PFSK-1 (cell line): Measurements from ENCODE around the gene KIF7.

Experiments used
- FOXP2 ChIP-seq: optimal IDR thresholded peaks from 2 replicates; pipeline ENCODE3; 2011; ENCODE audit warnings: borderline replicate concordance, control low read depth, inconsistent platforms; ENCODE audit not compliant: insufficient read depth; ENCODE audit errors: extremely low read length, extremely low read depth
- POLR2AphosphoS5 ChIP-seq: IDR thresholded peaks from 2 replicates; pipeline ENCODE4 v1.6.1; 2012; ENCODE audit warnings: low read depth, mild to moderate bottlenecking, control low read depth, low read length, moderate library complexity
- SIN3A ChIP-seq: IDR thresholded peaks from 2 replicates; pipeline ENCODE4 v1.6.1; 2012; ENCODE audit warnings: mild to moderate bottlenecking, low read length, moderate library complexity, borderline replicate concordance; ENCODE audit not compliant: insufficient read depth
- TAF1 ChIP-seq: IDR thresholded peaks from 2 replicates; pipeline ENCODE4 v1.6.1; 2012; ENCODE audit warnings: low read length, control low read depth, borderline replicate concordance; ENCODE audit not compliant: insufficient read depth
- TF ChIP-seq, protein P1 (sequence below), 2 experiments: IDR thresholded peaks; 2 replicates each; pipeline versions ENCODE4 v1.6.1 to v1.8.0; 2011 to 2012; ENCODE audit warnings: low read depth in 2 of 2, low read length in 2 of 2, control low read depth in 1 of 2, inconsistent platforms in 1 of 2, mild to moderate bottlenecking in 1 of 2, moderate library complexity in 1 of 2; ENCODE audit not compliant: insufficient read depth in 1 of 2

KIF7 gene

DNA sequence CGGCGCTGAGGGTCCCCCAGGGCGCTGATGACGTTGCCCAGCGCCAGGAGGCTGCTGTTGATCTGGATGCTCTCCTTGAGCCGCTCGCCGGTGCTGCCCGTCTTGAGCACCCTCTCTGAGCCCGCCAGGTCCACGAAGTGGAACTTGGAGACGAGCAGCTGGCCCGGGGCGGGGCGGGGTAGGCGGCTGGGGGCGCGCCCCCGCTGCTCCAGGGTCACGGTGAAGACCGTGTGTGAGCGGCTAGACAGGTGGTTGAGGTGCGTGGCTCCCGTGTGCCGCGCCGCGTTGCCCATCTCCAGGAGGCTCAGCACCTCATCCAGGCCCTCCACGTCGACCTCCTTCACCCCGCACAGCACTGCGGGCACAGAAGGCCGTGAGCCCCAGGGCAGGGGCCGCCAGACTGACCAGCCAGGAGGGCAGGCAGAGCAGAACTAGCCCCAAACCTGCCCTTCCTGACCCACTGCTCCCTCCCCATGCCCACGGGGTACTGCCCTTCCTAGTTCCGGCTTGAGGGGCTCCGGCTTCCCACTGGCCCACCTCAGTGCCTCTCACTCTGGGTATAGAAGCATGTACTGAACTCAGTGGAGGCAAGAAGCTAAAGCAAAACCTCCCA, 6.1 kb downstream of the KIF7 start:
- TF ChIP-seq TAF1: no peak
- no peak for TF ChIP-seq SIN3A
- TF ChIP-seq, protein P1, sequence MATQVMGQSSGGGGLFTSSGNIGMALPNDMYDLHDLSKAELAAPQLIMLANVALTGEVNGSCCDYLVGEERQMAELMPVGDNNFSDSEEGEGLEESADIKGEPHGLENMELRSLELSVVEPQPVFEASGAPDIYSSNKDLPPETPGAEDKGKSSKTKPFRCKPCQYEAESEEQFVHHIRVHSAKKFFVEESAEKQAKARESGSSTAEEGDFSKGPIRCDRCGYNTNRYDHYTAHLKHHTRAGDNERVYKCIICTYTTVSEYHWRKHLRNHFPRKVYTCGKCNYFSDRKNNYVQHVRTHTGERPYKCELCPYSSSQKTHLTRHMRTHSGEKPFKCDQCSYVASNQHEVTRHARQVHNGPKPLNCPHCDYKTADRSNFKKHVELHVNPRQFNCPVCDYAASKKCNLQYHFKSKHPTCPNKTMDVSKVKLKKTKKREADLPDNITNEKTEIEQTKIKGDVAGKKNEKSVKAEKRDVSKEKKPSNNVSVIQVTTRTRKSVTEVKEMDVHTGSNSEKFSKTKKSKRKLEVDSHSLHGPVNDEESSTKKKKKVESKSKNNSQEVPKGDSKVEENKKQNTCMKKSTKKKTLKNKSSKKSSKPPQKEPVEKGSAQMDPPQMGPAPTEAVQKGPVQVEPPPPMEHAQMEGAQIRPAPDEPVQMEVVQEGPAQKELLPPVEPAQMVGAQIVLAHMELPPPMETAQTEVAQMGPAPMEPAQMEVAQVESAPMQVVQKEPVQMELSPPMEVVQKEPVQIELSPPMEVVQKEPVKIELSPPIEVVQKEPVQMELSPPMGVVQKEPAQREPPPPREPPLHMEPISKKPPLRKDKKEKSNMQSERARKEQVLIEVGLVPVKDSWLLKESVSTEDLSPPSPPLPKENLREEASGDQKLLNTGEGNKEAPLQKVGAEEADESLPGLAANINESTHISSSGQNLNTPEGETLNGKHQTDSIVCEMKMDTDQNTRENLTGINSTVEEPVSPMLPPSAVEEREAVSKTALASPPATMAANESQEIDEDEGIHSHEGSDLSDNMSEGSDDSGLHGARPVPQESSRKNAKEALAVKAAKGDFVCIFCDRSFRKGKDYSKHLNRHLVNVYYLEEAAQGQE (IDR thresholded peaks at IDR 0.05; ENCODE audit: insufficient read depth in 1 of 2, low read depth in 2 of 2, low read length in 2 of 2): no peak
- no peak for TF ChIP-seq FOXP2
- TF ChIP-seq POLR2AphosphoS5: no peak

DNA sequence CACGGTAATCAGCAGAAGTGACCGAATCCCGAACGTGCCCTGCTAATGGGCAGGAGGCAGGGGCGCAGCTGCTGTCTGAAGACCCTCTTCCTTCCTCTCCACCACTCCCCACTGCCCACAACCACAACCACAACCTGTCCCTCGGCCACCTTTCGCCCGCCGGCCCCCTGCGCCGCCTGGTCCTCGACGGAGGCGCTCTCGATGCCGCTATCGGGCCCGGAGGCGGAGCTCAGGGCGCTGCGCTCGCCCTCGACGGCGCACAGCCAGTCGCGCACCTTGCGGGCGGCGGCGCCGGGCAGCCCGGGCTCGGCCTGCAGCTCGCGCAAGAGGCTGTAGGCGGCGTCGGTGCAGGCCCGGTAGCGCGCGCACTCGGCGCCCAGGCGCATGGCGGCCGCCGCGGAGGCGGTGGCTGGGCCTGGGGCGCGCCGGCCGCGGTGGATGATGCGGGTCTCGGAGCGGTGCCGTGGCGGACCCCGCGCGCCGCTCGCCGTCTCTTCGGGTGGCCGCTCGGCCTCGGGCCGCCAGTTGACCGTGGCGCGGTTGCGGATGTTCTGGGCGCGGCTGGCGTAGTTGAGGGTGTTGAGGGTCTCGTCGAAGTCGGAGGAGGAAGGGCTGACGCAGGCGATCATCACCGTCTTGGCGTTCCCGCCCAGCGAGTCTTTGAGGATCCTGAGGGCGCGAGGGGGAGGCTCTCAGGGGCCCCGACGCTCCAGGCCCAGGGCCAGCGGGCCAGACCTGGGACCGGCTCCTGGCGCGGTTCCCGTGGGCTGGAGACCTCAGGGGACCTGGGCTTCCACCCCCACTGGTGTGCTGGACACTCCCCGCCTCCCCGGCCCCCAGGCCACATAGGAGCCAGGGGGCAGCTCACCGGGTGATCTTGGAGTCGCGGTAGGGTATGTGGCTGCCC, 6.9 kb downstream of the KIF7 start:
- TF ChIP-seq SIN3A (no peak), TAF1 (no peak), POLR2AphosphoS5 (no peak), FOXP2 (no peak)
- TF ChIP-seq, protein P1 (IDR thresholded peaks at IDR 0.05; ENCODE audit: insufficient read depth in 1 of 2, low read depth in 2 of 2, low read length in 2 of 2): no peak

DNA sequence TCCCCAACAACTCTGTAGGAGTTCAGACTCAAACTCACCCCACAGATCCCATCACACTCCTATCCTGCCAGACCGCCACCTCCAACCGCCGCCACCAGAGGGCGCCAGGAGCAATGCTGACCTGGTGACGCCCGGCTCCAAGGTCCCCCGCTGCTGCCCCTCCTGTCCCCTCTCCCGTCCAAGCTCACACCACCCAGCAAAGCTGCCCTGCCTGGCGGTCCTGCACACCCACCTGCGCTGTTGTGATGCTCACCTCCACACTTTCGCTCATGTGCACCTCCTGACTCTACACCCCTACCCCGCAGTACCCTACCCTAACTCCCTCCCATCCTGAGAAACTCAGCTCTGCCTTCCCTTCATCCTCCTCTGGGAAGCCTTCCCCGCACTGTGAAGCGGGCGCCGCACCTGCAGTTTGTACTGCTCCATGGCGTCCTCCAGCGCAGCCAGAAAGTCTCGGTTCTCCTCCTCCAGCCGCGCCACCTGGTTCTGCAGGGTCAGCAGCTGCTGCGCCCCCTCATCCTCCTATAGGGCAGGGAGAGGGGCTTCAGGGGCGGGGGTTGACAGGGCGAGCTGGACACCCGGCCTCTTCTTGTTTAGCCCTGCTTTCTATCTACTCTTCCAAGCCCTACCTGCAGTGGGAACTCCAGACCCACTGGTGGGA, 7.9 kb downstream of the KIF7 start:
- TF ChIP-seq, protein P1 (IDR thresholded peaks at IDR 0.05; ENCODE audit: insufficient read depth in 1 of 2, low read depth in 2 of 2, low read length in 2 of 2): no peak
- TF ChIP-seq FOXP2 (peak; percentile 74), TAF1 (no peak), POLR2AphosphoS5 (no peak), SIN3A (no peak)

GRCh38 chr15:89646416-89647141, 8.7 kb downstream of the KIF7 start:
- no peak for TF ChIP-seq SIN3A
- no peak for TF ChIP-seq POLR2AphosphoS5
- no peak for TF ChIP-seq FOXP2
- TF ChIP-seq, protein P1 (IDR thresholded peaks at IDR 0.05; ENCODE audit: insufficient read depth in 1 of 2, low read depth in 2 of 2, low read length in 2 of 2): no peak
- no peak for TF ChIP-seq TAF1
